ENCODE measurements around the gene FSTL3. TPM values are rescaled to one million over a fixed set of nuclear protein-coding genes. Genes with fewer than 3 reads are reported as not detected.
A peak's percentile ranks its signal among the peaks of the same experiment; 100 is the strongest.
"Not testable (repeated sequence)": the region's sequence is repeated elsewhere in the genome, so short reads cannot be mapped to it uniquely, and the experiment has no call there.

The FSTL3 gene
- total RNA-seq: 100 to 1,000 TPM; 109 to 335 (median 197) TPM

GRCh38 chr19:676339-677105, at the start of gene FSTL3:
Gene FSTL3, plus strand, starts transcription at chr19:676392. Its CDS starts 32 bp downstream, at chr19:676424.
- 11 to 22% methylated on average over 14 to 18 of the region's 63 CpGs for WGBS, 2 donors
- Histone ChIP-seq H3K9me3 (no peaks in the 10 kb centered on the region), H3K4me3 (peak within 1 kb of the TSS; percentile 51 to 77 (median 55)), H3K4me1 (peaks cover 33 to 68% (median 46%) of the 10 kb centered on the region in 4 donors), H3K27ac (peak within 1 kb of the TSS; percentile 84 to 95 (median 90)), H3K27me3 (peaks cover 0 to 4% (median 0%) of the 10 kb centered on the region in 4 donors), H3K36me3 (peaks cover 0 to 10% (median 0%) of the 10 kb centered on the region in 4 donors)
- ATAC-seq (ENCODE audit: low FRiP score in 2 of 2) (no peak), DNase-seq (peak in 1 of 2 donors; percentile 92)
- no peak for TF ChIP-seq EP300 (IDR thresholded peaks at IDR 0.05)
- peak in 1 of 4 donors; percentile 40 for TF ChIP-seq POLR2A (IDR thresholded peaks at IDR 0.05)
- peak; percentile 55 to 62 for TF ChIP-seq POLR2AphosphoS5 (IDR thresholded peaks at IDR 0.05)

- WGBS, 2 donors: 94 to 96% methylated on average over 7 of the region's 7 CpGs
- not testable (repeated sequence) for ATAC-seq (ENCODE audit: low FRiP score in 2 of 2); DNase-seq
These were observed 49.6 kb upstream of the FSTL3 start for GRCh38 chr19:626566-626965.

DNA sequence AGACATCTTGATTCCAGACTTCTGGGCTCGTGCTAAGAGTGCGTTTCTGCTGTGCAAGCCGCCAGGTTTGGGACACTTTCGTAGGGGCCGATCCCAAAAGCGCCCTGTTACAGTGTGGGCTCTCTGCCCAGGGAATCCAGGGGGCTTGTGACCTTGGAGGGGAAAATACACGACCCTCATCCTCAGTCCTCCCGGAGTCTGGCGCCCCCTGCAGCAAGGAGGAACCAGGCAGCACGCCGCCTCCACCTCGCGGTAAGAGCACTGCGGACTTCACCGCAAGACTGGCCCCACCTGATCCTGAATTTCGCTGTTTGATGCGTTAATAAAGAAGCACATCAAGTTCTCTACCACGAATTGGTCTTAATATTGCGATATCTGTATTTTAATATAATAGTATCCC, 48.0 kb upstream of the FSTL3 start:
- ATAC-seq (ENCODE audit: low FRiP score in 2 of 2): no peak
- WGBS, 2 donors: 90% methylated on average over 18 to 19 of the region's 19 CpGs
- Histone ChIP-seq H3K9me3 (no peaks in the 10 kb centered on the region), H3K27ac (no peak overlapping the region), H3K4me1 (peaks cover 11 to 19% (median 12%) of the 10 kb centered on the region in 4 donors), H3K4me3 (no peak overlapping the region), H3K36me3 (peaks cover 0 to 55% (median 44%) of the 10 kb centered on the region in 4 donors), H3K27me3 (no peaks in the 10 kb centered on the region)
- TF ChIP-seq POLR2A (IDR thresholded peaks at IDR 0.05): no peak
- no peak for TF ChIP-seq POLR2AphosphoS5 (IDR thresholded peaks at IDR 0.05)
- TF ChIP-seq EP300 (IDR thresholded peaks at IDR 0.05): no peak
- TF ChIP-seq CTCF (IDR thresholded peaks at IDR 0.05): peak in 1 of 6 experiments; percentile 18
- no peak for DNase-seq

More at GRCh38 chr19:626566-626965, 49.6 kb upstream of the FSTL3 start:
- not testable (repeated sequence) for H3K27me3 ChIP-seq, H3K4me3 ChIP-seq, H3K27ac ChIP-seq, H3K9me3 ChIP-seq, H3K4me1 ChIP-seq
- peaks cover 0 to 71% (median 59%) of the 10 kb centered on the region in 4 donors for H3K36me3 ChIP-seq

DNA sequence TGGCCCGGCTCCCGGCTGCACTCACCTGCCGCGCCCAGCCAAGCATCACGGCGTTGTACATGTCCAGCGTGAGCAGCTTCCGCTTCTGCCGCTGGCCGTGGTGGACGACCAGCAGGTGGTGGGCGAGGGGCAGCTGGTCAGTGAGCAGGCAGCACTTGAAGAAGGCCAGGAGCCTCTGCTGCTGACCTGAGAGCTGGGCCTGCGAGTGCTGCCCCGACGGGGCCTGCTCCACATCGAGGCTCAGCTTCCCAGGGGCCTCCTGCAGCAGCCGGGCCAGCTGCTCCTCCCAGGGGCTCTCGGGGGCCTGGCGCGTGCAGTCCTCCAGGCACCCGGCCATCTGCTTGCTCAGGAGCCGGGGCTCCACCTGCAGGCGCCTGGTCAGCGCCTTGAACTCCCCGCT, 46.7 kb upstream of the FSTL3 start:
- not testable (repeated sequence) for ATAC-seq (ENCODE audit: low FRiP score in 2 of 2); H3K9me3 ChIP-seq; H3K27ac ChIP-seq; H3K4me3 ChIP-seq; H3K27me3 ChIP-seq
- H3K36me3 ChIP-seq: peaks cover 0 to 42% (median 32%) of the 10 kb centered on the region in 4 donors
- peaks cover 19 to 29% (median 20%) of the 10 kb centered on the region in 4 donors for H3K4me1 ChIP-seq
- peak in 1 of 2 donors; percentile 79 for DNase-seq
- 84 to 94% methylated on average over 12 to 25 of the region's 25 CpGs for WGBS, 2 donors

GRCh38 chr19:629961-630714, 46.1 kb upstream of the FSTL3 start:
- peaks cover 0 to 37% (median 27%) of the 10 kb centered on the region in 4 donors for H3K36me3 ChIP-seq
- no peaks in the 10 kb centered on the region for H3K9me3 ChIP-seq
- ATAC-seq (ENCODE audit: low FRiP score in 2 of 2) (no peak), DNase-seq (peak in 1 of 2 donors; percentile 73)
- TF ChIP-seq CTCF (IDR thresholded peaks at IDR 0.05) (no peak), POLR2AphosphoS5 (IDR thresholded peaks at IDR 0.05) (no peak), POLR2A (IDR thresholded peaks at IDR 0.05) (no peak), EP300 (IDR thresholded peaks at IDR 0.05) (no peak)
- no peak overlapping the region for H3K4me3 ChIP-seq
- H3K4me1 ChIP-seq: peaks cover 22 to 31% (median 22%) of the 10 kb centered on the region in 4 donors
- no peak overlapping the region for H3K27ac ChIP-seq
- no peaks in the 10 kb centered on the region for H3K27me3 ChIP-seq
- WGBS, 2 donors: 96% methylated on average over 24 to 30 of the region's 30 CpGs

DNA sequence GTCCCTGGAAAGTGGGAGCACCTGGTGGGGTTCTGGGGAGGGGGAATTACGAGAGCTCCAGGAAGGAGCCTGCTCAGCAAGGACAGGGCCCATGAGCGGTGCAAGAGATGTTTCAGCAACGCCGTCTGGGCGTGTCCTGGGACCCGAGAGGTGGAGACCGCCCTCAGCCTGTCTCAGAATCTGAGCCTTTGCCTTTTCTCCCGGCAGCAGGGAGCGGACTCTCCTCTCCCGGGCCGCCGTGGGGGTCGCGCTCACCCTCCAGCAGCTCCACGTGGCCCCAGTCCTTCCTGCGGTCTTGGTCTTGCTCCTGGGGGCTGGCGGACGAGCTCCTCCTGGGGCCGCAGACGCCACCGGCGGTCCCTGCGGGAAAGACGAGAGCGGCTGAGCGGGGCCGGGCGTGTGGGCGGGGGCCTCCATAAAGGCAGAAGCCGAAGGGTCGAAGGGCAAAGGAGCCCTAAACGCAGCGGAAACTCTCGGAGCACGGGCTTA, 43.6 kb upstream of the FSTL3 start:
- ATAC-seq (ENCODE audit: low FRiP score in 2 of 2) (peak in 1 of 2 donors; percentile 59), DNase-seq (peak; percentile 39 to 90)
- Histone ChIP-seq H3K27me3 (no peaks in the 10 kb centered on the region), H3K27ac (peak overlapping the region; percentile 67 to 76 (median 70)), H3K4me1 (peaks cover 22 to 31% (median 22%) of the 10 kb centered on the region in 4 donors), H3K9me3 (no peaks in the 10 kb centered on the region), H3K4me3 (peak overlapping the region; percentile 76 to 99 (median 88)), H3K36me3 (peaks cover 0 to 27% (median 20%) of the 10 kb centered on the region in 4 donors)
- 3 to 6% methylated on average over 11 to 33 of the region's 35 CpGs for WGBS, 2 donors
- TF ChIP-seq CTCF (IDR thresholded peaks at IDR 0.05) (no peak), POLR2A (IDR thresholded peaks at IDR 0.05) (no peak), EP300 (IDR thresholded peaks at IDR 0.05) (no peak), POLR2AphosphoS5 (IDR thresholded peaks at IDR 0.05) (no peak)
